ENCODE data around the gene OPN4.

Gene OPN4

GRCh38 chr10:86646933-86647332 lies 7.4 kb upstream of the OPN4 start:
- H3K9me3 ChIP-seq, result no peaks in the 10 kb centered on the region
- peaks cover 35% of the 10 kb centered on the region for H3K4me1 ChIP-seq
- no peaks in the 10 kb centered on the region for H4K20me1 ChIP-seq
- no peak overlapping the region for H3K4me3 ChIP-seq
- H3K36me3 ChIP-seq, result no peaks in the 10 kb centered on the region
- H3K9ac ChIP-seq, result no peak overlapping the region
- no peak overlapping the region for H3K4me2 ChIP-seq
- no peaks in the 10 kb centered on the region for H3K27me3 ChIP-seq
- TF ChIP-seq Cebpa-rat (IDR thresholded peaks at IDR 0.05), result no peak
- H3K27ac ChIP-seq, result no peak overlapping the region

DNA sequence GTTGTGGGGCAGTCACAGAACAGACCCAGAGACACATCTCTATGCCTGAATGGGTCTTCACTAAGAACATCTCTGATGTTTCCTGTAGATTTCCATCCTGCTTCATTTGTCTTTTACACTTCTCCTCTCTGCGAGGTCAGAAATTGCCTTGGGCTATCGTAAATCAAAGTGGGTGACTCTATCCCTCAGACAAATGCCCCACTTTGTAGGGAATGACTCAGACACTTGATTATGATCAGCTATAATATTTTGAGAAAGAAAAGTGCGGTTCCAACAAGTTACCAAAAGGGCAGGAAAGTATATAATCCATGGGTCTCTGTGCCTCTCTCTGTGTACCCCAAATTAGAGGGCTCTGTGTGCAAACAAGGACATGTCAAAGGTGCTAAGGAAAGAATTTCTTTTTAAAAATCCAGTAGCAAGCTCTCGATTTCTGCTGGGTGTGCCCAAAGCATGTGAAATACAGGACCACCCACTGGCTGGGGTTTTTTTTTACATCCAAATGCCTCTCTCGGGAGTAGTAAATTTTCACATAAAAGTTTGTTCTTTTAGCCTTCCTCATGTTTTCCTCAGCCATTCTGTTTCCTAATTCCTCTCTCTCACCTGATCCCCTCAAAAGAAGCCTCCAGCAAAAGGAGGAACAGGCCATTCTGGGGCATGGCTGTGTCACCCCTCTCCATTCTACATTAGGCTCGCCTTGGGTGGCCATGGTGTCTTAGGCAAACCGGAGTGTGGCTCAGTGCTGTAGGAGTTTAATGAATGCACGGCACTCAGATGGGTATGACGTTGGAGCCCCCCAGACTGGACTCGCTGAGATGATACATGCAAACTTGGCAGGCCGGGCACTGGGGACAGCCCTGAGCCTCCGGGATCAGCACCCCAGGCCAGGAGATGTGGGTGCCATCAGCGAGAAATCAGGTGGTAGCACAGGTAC lies 6.3 kb upstream of the OPN4 start:
- Histone ChIP-seq H3K27me3 (no peaks in the 10 kb centered on the region; the same call in 1 of the 2 replicates), H3K9me3 (no peaks in the 10 kb centered on the region), H3K9ac (no peak overlapping the region), H3K4me2 (no peak overlapping the region), H3K27ac (no peak overlapping the region), H4K20me1 (no peaks in the 10 kb centered on the region), H3K36me3 (no peaks in the 10 kb centered on the region), H3K4me1 (peaks cover 31% of the 10 kb centered on the region), H3K4me3 (no peak overlapping the region)
- no peak for TF ChIP-seq Cebpa-rat (IDR thresholded peaks at IDR 0.05)

DNA sequence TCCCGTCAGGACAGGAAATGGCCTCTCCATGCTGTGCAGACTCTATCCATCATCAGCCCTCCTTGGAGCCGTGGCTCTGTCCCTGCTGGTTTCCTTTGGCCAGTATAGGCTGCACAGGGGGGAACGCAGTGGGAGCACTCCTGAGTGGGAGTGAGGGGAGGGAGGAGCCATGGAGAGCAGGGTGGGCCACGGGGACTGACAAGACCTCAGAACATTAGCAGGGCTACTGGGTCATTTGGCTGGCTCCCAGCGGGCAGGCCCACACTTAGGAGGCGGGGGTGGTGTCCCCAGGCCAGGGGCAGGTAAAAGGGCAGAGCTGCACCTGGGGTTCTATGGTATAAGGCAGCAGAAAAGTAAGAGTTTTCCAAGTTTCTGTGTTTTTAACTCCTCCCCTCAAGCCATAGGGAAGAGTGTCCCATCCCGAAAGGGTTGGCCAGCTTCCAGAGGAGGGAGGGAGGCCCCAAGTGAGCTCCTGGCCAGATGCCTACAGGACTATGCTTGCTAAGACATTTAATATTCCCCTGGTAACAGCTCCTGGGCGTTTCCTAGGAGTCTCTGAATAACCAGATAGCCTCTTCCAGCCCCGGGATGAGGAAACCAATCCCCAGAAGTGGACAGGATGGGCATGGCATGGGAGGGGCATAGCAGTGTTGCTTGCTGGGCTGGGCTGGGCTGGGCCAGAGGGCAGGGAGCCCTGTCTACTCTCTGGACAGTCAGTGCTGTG lies 5.5 kb upstream of the OPN4 start:
- Histone ChIP-seq H3K27me3 (no peaks in the 10 kb centered on the region; the same call in 1 of the 2 replicates), H3K4me3 (no peak overlapping the region), H3K9ac (no peak overlapping the region), H3K4me2 (no peak overlapping the region), H4K20me1 (no peaks in the 10 kb centered on the region), H3K36me3 (no peaks in the 10 kb centered on the region), H3K27ac (no peak overlapping the region), H3K4me1 (peaks cover 23% of the 10 kb centered on the region), H3K9me3 (no peaks in the 10 kb centered on the region)
- no peak for TF ChIP-seq Cebpa-rat (IDR thresholded peaks at IDR 0.05)

DNA sequence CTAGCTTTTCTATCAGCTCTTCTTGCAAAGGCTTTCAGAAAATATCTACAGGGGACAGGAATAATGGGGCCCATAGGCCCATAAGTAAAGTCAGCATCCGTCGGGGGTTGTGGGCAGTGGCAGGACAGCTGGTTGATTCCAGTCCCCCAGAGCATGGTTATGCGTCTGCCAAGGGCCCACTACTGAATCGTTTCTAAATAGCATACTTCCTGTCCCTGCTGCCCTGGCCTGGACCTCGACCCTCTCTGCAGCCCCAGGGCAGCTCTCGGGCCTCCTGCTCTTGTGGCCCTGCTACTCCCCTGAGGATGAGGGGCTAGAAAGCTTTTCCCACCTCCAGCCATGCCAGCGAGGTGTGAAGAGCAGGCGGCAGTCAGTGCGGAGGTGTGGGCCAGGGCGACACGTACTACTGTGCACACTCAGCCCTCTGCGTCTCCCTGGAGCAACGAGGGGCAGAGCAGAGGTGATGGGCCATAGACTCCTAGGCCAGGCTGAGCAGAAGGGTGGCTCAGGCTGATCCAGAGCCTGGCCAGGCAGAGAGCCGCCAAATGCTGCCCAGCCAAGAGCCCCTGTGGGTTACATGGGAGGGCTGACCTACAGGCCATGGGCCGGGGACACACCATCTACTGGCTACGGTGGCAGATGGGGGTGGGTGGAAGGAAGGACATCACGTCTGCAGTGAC lies 4.7 kb upstream of the OPN4 start:
- Histone ChIP-seq H3K4me1 (peaks cover 20% of the 10 kb centered on the region), H4K20me1 (no peaks in the 10 kb centered on the region), H3K36me3 (no peaks in the 10 kb centered on the region)

GRCh38 chr10:86650151-86650550 lies 4.2 kb upstream of the OPN4 start:
- TF ChIP-seq Cebpa-rat (IDR thresholded peaks at IDR 0.05), result no peak
- H3K36me3 ChIP-seq, result no peaks in the 10 kb centered on the region
- H3K4me1 ChIP-seq, result peaks cover 20% of the 10 kb centered on the region
- H4K20me1 ChIP-seq, result no peaks in the 10 kb centered on the region
- H3K27me3 ChIP-seq, result no peaks in the 10 kb centered on the region; the same call in 1 of the 2 replicates
- H3K4me3 ChIP-seq, result no peak overlapping the region
- H3K9me3 ChIP-seq, result no peaks in the 10 kb centered on the region
- H3K27ac ChIP-seq, result no peak overlapping the region
- H3K9ac ChIP-seq, result no peak overlapping the region
- peak overlapping the region; percentile 48 for H3K4me2 ChIP-seq

More for the DNA sequence above, 4.7 kb upstream of the OPN4 start:
- Histone ChIP-seq H3K9me3 (no peaks in the 10 kb centered on the region), H3K4me2 (peak overlapping the region; percentile 48), H3K27me3 (no peaks in the 10 kb centered on the region; the same call in 1 of the 2 replicates), H3K27ac (no peak overlapping the region), H3K4me3 (no peak overlapping the region), H3K9ac (no peak overlapping the region)
- no peak for TF ChIP-seq Cebpa-rat (IDR thresholded peaks at IDR 0.05)

DNA sequence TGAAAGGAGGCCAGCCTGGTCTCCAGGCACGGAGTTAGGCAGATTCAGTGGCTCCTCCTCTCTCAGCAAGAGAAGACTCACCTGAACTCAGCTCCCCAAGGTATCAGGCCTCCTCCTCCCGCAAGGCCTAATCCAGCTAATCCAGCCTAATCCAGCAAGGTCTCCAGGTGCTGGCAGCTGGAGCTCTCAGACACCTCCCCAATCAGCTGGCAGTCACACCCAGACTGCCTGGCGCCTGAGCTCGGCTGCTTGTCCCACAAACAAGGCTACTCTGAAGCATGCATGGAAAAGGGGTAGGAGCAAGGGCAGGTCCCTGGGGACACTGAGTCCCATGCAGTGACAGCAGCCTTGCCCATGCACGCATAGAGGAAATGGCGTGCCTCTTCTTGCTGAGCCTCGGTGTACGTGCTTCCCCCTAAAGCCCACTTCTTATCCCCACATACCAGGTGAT lies 3.3 kb upstream of the OPN4 start:
- TF ChIP-seq Cebpa-rat (IDR thresholded peaks at IDR 0.05), result no peak
- Histone ChIP-seq H3K27me3 (no peaks in the 10 kb centered on the region; the same call in 1 of the 2 replicates), H3K27ac (no peak overlapping the region)

GRCh38 chr10:86651631-86652331 lies 2.6 kb upstream of the OPN4 start:
- Histone ChIP-seq H3K4me3 (no peak overlapping the region), H3K27me3 (no peaks in the 10 kb centered on the region; the same call in 1 of the 2 replicates), H3K4me2 (peak overlapping the region; percentile 30; the same call in 1 of the 2 replicates), H3K9me3 (no peaks in the 10 kb centered on the region), H3K9ac (no peak overlapping the region), H3K4me1 (peaks cover 20% of the 10 kb centered on the region), H3K36me3 (no peaks in the 10 kb centered on the region), H3K27ac (no peak overlapping the region), H4K20me1 (no peaks in the 10 kb centered on the region)
- no peak for TF ChIP-seq Cebpa-rat (IDR thresholded peaks at IDR 0.05)

More for the DNA sequence above, 3.3 kb upstream of the OPN4 start:
- Histone ChIP-seq H3K4me2 (peak overlapping the region; percentile 30; the same call in 1 of the 2 replicates), H4K20me1 (no peaks in the 10 kb centered on the region), H3K9me3 (no peaks in the 10 kb centered on the region), H3K36me3 (no peaks in the 10 kb centered on the region), H3K9ac (no peak overlapping the region), H3K4me1 (peaks cover 20% of the 10 kb centered on the region), H3K4me3 (no peak overlapping the region)

- H3K9ac ChIP-seq, result no peak overlapping the region
- H3K4me3 ChIP-seq, result no peak overlapping the region
- H3K27me3 ChIP-seq, result no peaks in the 10 kb centered on the region; the same call in 1 of the 2 replicates
- H4K20me1 ChIP-seq, result no peaks in the 10 kb centered on the region
- no peak overlapping the region for H3K27ac ChIP-seq
- no peaks in the 10 kb centered on the region for H3K9me3 ChIP-seq
- H3K36me3 ChIP-seq, result no peaks in the 10 kb centered on the region
- peaks cover 20% of the 10 kb centered on the region for H3K4me1 ChIP-seq
- H3K4me2 ChIP-seq, result no peak overlapping the region
- TF ChIP-seq Cebpa-rat (IDR thresholded peaks at IDR 0.05), result no peak
Observed at GRCh38 chr10:86652361-86653202, 1.8 kb upstream of the OPN4 start.
